ENCODE data around the gene ALDH3B2.

DNA sequence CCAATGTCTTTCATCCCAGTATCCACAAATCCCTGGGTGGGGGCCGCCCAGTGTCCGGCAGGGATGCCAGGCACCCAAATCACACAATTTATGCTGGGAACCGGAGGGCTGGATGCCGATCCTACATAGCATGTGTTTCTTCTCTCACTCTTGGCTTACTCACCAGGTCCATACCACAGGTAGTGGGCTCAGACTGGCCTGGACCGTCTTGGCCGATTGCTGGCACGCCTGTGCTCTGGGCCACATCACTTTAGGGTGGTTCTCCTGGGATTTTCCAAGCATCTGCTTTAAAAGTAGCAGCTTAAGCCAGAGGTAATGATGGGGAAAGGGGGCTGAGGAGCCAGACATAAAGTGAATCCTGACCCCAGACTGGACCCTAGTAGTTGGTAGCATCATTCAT lies 22.6 kb upstream of the ALDH3B2 start:
- TF ChIP-seq CTCF (IDR thresholded peaks at IDR 0.05): no peak
- TF ChIP-seq POLR2A (IDR thresholded peaks at IDR 0.05): no peak
- no peak for TF ChIP-seq EP300 (IDR thresholded peaks at IDR 0.05)

Data from tibial nerve (tissue), 4 donors.